PC-3 (cell line): ENCODE measurements around the gene ADGRV1.

Source experiments
- EZH2phosphoT487 ChIP-seq: fragments of 300-600 bp; sonication (generic); IDR thresholded peaks from 2 replicates; pipeline ENCODE4 v1.6.1; 2018; ENCODE audit warnings: mild to moderate bottlenecking, antibody characterized with exemption, low read length, borderline replicate concordance
- TF ChIP-seq, protein P1 (sequence below): fragments of 300-600 bp; sonication (generic); conservative IDR thresholded peaks from 2 replicates; pipeline ENCODE4 v1.5.1; 2017; ENCODE audit warnings: antibody characterized with exemption, low read depth, mild to moderate bottlenecking, low read length

DNA sequence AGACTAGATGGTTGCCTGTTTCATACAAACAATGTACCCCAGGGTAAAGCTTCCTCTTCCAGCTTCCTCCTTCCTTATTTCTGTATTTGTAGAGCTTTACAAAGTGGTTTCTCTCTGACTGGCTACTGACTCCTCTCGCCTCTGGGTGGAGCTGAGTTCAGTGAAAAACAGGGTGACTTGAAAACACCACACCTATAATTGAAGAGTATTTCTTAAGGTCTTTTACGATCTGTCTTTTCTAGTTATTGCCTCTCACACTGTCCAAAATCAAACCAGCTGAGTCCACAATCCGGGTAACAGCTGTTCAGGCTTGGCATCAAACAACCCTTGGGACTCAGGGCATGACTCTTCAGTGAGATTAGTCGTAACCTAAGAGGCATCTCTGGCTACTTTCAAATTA lies 624.2 kb downstream of the ADGRV1 start:
- TF ChIP-seq EZH2phosphoT487, result no peak
- TF ChIP-seq, protein P1, sequence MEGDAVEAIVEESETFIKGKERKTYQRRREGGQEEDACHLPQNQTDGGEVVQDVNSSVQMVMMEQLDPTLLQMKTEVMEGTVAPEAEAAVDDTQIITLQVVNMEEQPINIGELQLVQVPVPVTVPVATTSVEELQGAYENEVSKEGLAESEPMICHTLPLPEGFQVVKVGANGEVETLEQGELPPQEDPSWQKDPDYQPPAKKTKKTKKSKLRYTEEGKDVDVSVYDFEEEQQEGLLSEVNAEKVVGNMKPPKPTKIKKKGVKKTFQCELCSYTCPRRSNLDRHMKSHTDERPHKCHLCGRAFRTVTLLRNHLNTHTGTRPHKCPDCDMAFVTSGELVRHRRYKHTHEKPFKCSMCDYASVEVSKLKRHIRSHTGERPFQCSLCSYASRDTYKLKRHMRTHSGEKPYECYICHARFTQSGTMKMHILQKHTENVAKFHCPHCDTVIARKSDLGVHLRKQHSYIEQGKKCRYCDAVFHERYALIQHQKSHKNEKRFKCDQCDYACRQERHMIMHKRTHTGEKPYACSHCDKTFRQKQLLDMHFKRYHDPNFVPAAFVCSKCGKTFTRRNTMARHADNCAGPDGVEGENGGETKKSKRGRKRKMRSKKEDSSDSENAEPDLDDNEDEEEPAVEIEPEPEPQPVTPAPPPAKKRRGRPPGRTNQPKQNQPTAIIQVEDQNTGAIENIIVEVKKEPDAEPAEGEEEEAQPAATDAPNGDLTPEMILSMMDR, result no peak
